ENCODE measurements around the gene MTHFR.
A peak's percentile ranks its signal among the peaks of the same experiment; 100 is the strongest.

Gene MTHFR

GRCh38 chr1:11796036-11796828 is 9.5 kb downstream of the MTHFR start:
- H3K9ac ChIP-seq, result peak overlapping the region in 6 of 11 experiments; percentile 11 to 42 (median 22); a peak in 9 of 22 replicates
- no peaks in the 10 kb centered on the region for H3K27me3 ChIP-seq
- TF ChIP-seq Cebpa-rat (IDR thresholded peaks at IDR 0.05), result no peak
- peak overlapping the region in 8 of 11 experiments; percentile 2 to 69 (median 42); a peak in 13 of 22 replicates for H3K4me2 ChIP-seq
- H3K9me3 ChIP-seq (replicated peaks in 1 of 11), result no peaks in the 10 kb centered on the region
- peaks cover 53 to 96% (median 64%) of the 10 kb centered on the region in 11 experiments for H3K36me3 ChIP-seq
- no peak overlapping the region for H3K4me3 ChIP-seq
- peaks cover 0 to 14% (median 0%) of the 10 kb centered on the region in 11 experiments; a peak in 8 of 22 replicates for H4K20me1 ChIP-seq
- H3K27ac ChIP-seq, result peak overlapping the region in 5 of 11 experiments; percentile 1 to 22 (median 5); a peak in 5 of 22 replicates
- peaks cover 13 to 48% (median 25%) of the 10 kb centered on the region in 10 experiments for H3K4me1 ChIP-seq

- Histone ChIP-seq H3K9ac (no peak overlapping the region), H3K27me3 (no peaks in the 10 kb centered on the region), H3K9me3 (replicated peaks in 1 of 11) (no peaks in the 10 kb centered on the region), H3K4me1 (peaks cover 21 to 48% (median 28%) of the 10 kb centered on the region in 10 experiments), H4K20me1 (peaks cover 0 to 5% (median 0%) of the 10 kb centered on the region in 11 experiments; a peak in 4 of 22 replicates), H3K27ac (peak overlapping the region in 1 of 11 experiments; percentile 5; a peak in 3 of 22 replicates), H3K4me3 (no peak overlapping the region), H3K4me2 (no peak overlapping the region), H3K36me3 (peaks cover 44 to 90% (median 56%) of the 10 kb centered on the region in 11 experiments)
- no peak for TF ChIP-seq Cebpa-rat (IDR thresholded peaks at IDR 0.05)
Measured at GRCh38 chr1:11795238-11795890, 10.4 kb downstream of the MTHFR start.

- H3K27me3 ChIP-seq, result no peaks in the 10 kb centered on the region
- no peaks in the 10 kb centered on the region; a peak in 3 of 22 replicates for H4K20me1 ChIP-seq
- peak overlapping the region in 3 of 11 experiments; percentile 11 to 29 (median 18); a peak in 4 of 22 replicates for H3K27ac ChIP-seq
- no peak overlapping the region for H3K4me2 ChIP-seq
- no peak overlapping the region for H3K9ac ChIP-seq
- TF ChIP-seq Cebpa-rat (IDR thresholded peaks at IDR 0.05), result no peak
- peaks cover 37 to 89% (median 52%) of the 10 kb centered on the region in 11 experiments for H3K36me3 ChIP-seq
- H3K9me3 ChIP-seq (replicated peaks in 1 of 11), result no peaks in the 10 kb centered on the region
- H3K4me3 ChIP-seq, result no peak overlapping the region
- peaks cover 29 to 54% (median 35%) of the 10 kb centered on the region in 10 experiments for H3K4me1 ChIP-seq
Measured at GRCh38 chr1:11794446-11795237, 11.1 kb downstream of the MTHFR start.

- H3K9me3 ChIP-seq (replicated peaks in 1 of 11), result no peaks in the 10 kb centered on the region
- H3K27ac ChIP-seq, result peak overlapping the region in 2 of 11 experiments; percentile 11 to 21; a peak in 2 of 22 replicates
- H3K27me3 ChIP-seq, result no peaks in the 10 kb centered on the region
- peaks cover 31 to 82% (median 45%) of the 10 kb centered on the region in 11 experiments for H3K36me3 ChIP-seq
- no peak overlapping the region for H3K9ac ChIP-seq
- TF ChIP-seq Cebpa-rat (IDR thresholded peaks at IDR 0.05), result no peak
- no peak overlapping the region for H3K4me2 ChIP-seq
- no peak overlapping the region for H3K4me3 ChIP-seq
- no peaks in the 10 kb centered on the region; a peak in 3 of 22 replicates for H4K20me1 ChIP-seq
- H3K4me1 ChIP-seq, result peaks cover 37 to 62% (median 43%) of the 10 kb centered on the region in 10 experiments
Measured at GRCh38 chr1:11793819-11794218, 11.9 kb downstream of the MTHFR start.

- H3K9me3 ChIP-seq (replicated peaks in 1 of 11), result no peaks in the 10 kb centered on the region
- H3K4me1 ChIP-seq, result peaks cover 40 to 72% (median 59%) of the 10 kb centered on the region in 10 experiments
- peak overlapping the region in 5 of 11 experiments; percentile 59 to 77 (median 70); a peak in 8 of 22 replicates for H3K9ac ChIP-seq
- peak overlapping the region in 8 of 11 experiments; percentile 64 to 95 (median 88); a peak in 14 of 22 replicates for H3K27ac ChIP-seq
- no peaks in the 10 kb centered on the region for H3K27me3 ChIP-seq
- no peak for TF ChIP-seq Cebpa-rat (IDR thresholded peaks at IDR 0.05)
- H3K4me3 ChIP-seq, result no peak overlapping the region
- H3K4me2 ChIP-seq, result peak overlapping the region in 5 of 11 experiments; percentile 81 to 96 (median 92); a peak in 9 of 22 replicates
- no peaks in the 10 kb centered on the region; a peak in 2 of 22 replicates for H4K20me1 ChIP-seq
- peaks cover 28 to 75% (median 42%) of the 10 kb centered on the region in 11 experiments for H3K36me3 ChIP-seq
Measured at GRCh38 chr1:11792106-11792505, 13.7 kb downstream of the MTHFR start.

GRCh38 chr1:11790880-11791715 is 14.7 kb downstream of the MTHFR start:
- H3K4me1 ChIP-seq, result peaks cover 38 to 72% (median 63%) of the 10 kb centered on the region in 10 experiments
- peak overlapping the region; percentile 53 to 96 (median 82) for H3K4me2 ChIP-seq
- no peak for TF ChIP-seq Cebpa-rat (IDR thresholded peaks at IDR 0.05)
- peak overlapping the region; percentile 13 to 95 (median 78); a peak in 19 of 22 replicates for H3K27ac ChIP-seq
- H3K27me3 ChIP-seq, result no peaks in the 10 kb centered on the region
- H3K4me3 ChIP-seq, result peak overlapping the region in 5 of 10 experiments; percentile 11 to 48 (median 19); a peak in 6 of 20 replicates
- H3K36me3 ChIP-seq, result peaks cover 26 to 65% (median 40%) of the 10 kb centered on the region in 11 experiments
- no peaks in the 10 kb centered on the region; a peak in 2 of 22 replicates for H4K20me1 ChIP-seq
- H3K9ac ChIP-seq, result peak overlapping the region in 10 of 11 experiments; percentile 37 to 77 (median 62); a peak in 17 of 22 replicates
- no peaks in the 10 kb centered on the region for H3K9me3 ChIP-seq (replicated peaks in 1 of 11)

GRCh38 chr1:11790101-11790879 is 15.5 kb downstream of the MTHFR start:
- peak overlapping the region; percentile 53 to 96 (median 82) for H3K4me2 ChIP-seq

More at GRCh38 chr1:11790101-11790879, 15.5 kb downstream of the MTHFR start:
- peaks cover 18 to 57% (median 32%) of the 10 kb centered on the region in 11 experiments; a peak in 21 of 22 replicates for H3K36me3 ChIP-seq
- peak overlapping the region in 5 of 10 experiments; percentile 11 to 48 (median 19); a peak in 7 of 20 replicates for H3K4me3 ChIP-seq
- peak overlapping the region; percentile 19 to 95 (median 78); a peak in 21 of 22 replicates for H3K27ac ChIP-seq
- H3K9ac ChIP-seq, result peak overlapping the region; percentile 15 to 77 (median 56); a peak in 19 of 22 replicates
- H3K4me1 ChIP-seq, result peaks cover 44 to 80% (median 68%) of the 10 kb centered on the region in 10 experiments
- H4K20me1 ChIP-seq, result no peaks in the 10 kb centered on the region; a peak in 1 of 22 replicates
- no peak for TF ChIP-seq Cebpa-rat (IDR thresholded peaks at IDR 0.05)
- H3K27me3 ChIP-seq, result no peaks in the 10 kb centered on the region
- no peaks in the 10 kb centered on the region for H3K9me3 ChIP-seq (replicated peaks in 1 of 11)
